AG10803 (cell line): ENCODE measurements around the gene CTPS2.
"Not testable (repeated sequence)": the region's sequence is repeated elsewhere in the genome, so short reads cannot be mapped to it uniquely, and the experiment has no call there.

Source experiments
- DNase-seq: peaks from one replicate; pipeline ENCODE4 v3.0.0; 2010; ENCODE audit warnings: low read depth
- H3K4me3 ChIP-seq: 2 replicates; pipeline ENCODE4 v1.5.1; 2011; ENCODE audit warnings: mild to moderate bottlenecking, low read length, control low read depth
- TF ChIP-seq, protein P1 (sequence below): conservative IDR thresholded peaks from 2 replicates; pipeline ENCODE4 v1.5.1; 2011; ENCODE audit warnings: mild to moderate bottlenecking, low read length, control low read depth, inconsistent platforms

CTPS2 gene

DNA sequence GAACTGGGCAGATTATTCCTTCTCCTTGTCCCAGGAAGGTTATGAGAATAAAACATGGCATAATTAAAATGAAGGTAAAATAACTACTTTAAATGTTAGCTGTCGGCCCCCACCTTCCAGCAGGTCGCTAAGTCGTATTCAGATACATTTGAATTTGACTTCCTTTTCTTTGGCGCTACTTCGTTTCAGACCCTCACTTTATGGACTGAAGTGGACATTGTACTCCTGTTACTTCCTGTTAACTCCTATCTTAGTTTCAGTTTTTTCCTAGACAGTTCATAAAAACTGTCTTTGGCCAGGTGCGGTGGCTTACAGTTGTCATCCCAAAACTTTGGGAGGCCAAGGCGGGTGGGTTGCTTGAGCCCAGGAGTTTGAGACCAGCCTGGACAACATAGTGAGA lies 12.6 kb upstream of the CTPS2 start:
- no peak for DNase-seq
- no peak overlapping the region for H3K4me3 ChIP-seq
- TF ChIP-seq, protein P1, sequence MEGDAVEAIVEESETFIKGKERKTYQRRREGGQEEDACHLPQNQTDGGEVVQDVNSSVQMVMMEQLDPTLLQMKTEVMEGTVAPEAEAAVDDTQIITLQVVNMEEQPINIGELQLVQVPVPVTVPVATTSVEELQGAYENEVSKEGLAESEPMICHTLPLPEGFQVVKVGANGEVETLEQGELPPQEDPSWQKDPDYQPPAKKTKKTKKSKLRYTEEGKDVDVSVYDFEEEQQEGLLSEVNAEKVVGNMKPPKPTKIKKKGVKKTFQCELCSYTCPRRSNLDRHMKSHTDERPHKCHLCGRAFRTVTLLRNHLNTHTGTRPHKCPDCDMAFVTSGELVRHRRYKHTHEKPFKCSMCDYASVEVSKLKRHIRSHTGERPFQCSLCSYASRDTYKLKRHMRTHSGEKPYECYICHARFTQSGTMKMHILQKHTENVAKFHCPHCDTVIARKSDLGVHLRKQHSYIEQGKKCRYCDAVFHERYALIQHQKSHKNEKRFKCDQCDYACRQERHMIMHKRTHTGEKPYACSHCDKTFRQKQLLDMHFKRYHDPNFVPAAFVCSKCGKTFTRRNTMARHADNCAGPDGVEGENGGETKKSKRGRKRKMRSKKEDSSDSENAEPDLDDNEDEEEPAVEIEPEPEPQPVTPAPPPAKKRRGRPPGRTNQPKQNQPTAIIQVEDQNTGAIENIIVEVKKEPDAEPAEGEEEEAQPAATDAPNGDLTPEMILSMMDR = no peak

DNA sequence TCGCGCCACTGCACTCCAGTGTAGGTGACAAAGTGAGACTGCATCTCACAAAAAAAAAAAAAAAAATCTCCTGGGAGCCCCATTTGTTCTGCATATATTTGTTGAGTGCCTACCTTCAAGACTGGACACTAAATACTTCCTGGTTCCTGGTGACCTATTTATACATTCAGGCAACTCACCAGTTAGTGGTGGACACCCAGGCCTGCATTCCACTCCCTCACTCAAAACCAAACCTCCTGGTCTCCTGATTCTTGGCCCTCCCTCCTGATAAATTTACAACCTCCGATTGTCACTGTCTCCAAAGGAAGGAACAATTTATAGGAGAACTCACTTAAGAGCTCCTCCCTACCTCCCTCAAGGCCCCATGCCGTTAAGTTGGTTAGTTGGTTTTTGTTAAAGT lies 10.0 kb upstream of the CTPS2 start:
- DNase-seq = no peak
- TF ChIP-seq, protein P1 = no peak
- H3K4me3 ChIP-seq = no peak overlapping the region

DNA sequence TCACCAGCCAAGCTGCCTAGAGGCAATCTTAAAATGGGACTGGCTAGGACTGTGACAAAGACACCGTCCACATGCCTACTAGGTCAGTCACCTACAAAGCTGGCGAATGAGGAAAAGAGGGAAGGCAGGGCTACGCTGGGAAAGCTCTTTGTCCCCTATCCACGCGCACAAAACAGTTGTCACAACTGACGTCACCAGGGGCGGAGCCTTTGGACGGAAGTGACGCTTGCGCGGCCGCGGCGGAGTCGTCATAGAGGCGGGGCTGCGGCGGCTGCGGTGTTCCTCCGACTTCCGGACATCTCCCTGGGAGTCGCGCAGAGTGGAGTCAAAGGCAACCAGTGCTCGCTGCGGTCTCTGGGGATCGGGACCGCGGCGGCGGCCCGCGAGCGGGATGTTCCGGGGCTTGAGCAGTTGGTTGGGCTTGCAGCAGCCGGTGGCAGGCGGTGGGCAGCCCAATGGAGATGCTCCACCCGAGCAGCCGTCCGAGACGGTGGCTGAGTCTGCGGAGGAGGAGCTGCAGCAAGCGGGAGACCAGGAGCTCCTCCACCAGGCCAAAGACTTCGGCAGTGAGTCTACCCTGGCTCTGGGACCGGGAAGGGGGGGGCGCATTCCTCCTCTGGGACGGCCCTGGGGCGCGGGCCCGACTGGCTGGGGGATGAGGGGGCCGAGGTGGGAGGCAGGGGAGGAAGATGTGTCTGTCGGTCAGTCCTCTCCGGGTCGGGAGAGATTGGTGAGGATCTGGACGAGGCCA lies 7.0 kb upstream of the CTPS2 start, which contains the start of gene SYAP1:
TSS of gene SYAP1 (plus strand) at position 279 of the 751 bp plus-strand sequence. CDS start at position 392, 113 bp downstream.
- TF ChIP-seq, protein P1 = no peak
- peak; percentile 94 for DNase-seq
- H3K4me3 ChIP-seq = peak within 1 kb of the TSS; percentile 74

DNA sequence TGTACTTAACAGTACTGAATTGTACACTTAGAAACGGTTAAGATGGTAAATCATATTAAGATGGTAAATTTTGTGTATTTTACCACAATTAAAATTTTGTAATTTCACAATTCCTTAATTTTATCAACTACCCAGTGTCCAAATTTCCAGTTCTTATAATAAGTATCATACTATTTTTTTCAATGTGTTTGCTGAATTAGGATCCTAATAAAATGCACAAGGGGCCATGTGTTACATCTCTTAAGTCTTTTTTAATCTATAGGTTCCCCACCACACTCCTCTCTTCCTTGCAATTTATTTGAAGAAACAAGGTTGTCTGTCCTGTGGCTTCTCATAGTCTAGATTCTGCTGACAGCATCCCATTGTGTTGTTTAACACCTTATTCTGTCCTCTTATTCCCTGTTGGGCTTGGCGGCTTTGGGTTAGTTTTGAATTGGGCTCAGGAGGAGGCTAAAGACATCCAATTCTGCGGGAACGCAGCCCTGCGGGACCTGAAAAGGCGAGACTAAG lies 6.4 kb upstream of the CTPS2 start:
- no peak for DNase-seq
- H3K4me3 ChIP-seq = peak overlapping the region; percentile 74
- TF ChIP-seq, protein P1 = no peak

DNA sequence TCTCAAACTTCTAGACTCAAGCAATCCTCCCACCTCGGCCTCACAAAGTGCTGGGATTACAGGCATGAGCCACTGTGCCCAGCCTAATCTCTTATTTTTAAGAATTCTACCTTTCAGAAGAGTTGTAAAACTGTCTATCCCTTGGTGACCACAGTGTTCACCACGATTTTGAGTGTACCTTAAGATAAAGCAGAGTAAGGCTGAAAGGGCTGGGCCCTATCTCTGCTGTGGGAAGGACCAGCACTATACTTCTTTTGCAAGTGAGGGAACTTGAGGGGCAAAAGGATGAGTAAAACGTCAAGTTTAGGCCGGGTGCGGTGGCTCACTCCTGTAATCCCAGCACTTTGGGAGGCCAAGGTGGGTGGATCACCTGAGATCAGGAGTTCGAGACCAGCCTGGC lies 4.0 kb upstream of the CTPS2 start:
- DNase-seq, H3K4me3 ChIP-seq: not testable (repeated sequence)

DNA sequence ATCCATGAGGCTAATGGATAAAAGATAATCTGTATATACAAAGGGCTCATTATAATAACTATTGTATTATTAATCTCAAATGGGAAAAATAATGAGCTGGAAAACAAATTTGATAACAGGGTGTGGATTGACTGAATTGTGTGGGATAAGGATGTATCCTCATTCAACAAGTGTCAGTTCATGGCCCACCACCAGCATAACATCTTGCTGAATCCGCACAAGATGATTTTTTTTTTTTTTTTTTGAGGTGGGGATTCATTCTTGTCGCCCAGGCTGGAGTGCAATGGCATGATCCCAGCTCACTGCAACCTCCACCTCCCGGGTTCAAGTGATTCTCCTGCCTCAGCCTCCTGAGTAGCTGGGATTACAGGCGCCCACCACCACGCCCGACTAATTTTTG lies 3.2 kb upstream of the CTPS2 start:
- not testable (repeated sequence) for H3K4me3 ChIP-seq, DNase-seq

DNA sequence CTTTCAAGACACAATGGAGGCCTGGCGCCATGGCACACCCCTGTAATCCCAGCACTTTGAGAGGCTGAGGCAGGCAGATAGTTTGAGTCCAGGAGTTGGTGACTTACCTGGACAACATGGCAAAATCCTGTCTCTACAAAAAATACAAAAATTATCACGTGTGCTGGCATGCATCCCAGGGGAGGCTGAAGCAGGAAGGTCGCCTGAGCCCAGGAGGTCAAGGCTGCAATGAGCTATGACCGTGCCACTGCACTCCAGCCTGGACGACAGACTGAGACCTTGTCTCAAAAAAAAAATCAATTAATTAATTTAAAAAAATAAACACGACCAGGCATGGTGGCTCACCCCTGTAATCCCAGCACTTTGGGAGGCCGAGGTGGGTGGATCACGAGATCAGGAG lies 2.0 kb upstream of the CTPS2 start:
- no peak overlapping the region for H3K4me3 ChIP-seq
- DNase-seq = no peak
- TF ChIP-seq, protein P1 = no peak

DNA sequence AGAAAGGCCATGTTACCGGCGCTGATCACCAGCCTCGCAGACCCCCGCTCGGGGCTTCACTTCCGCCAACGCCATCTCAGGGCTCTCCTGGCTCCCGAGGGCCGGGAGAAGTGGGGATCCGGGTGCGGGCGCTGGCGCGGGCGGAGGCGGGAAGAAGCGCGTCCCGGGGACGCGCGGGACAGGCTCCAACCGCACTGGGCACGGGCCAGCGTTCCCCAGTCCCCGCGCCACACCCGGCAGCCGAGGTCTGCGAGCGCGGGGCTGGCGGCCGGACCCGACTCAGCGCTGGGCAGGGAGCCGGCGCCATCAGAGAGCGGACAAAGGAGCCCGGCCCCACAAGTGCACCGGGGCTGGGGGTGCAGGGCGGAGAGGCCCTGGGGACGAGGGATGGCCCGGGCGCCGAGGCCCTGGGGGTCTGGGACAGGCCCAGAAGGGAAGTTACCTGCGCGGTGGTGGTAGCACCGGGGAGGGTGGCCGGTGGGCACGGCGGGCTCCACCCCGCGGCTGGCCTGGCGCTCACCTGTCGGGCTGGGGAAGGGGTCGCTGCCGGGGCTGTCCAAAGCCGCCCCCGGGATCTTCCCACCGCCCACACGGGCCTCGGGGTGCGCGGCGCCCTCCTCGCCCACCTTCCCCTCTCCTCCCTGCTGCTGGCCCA lies 449 bp downstream of the CTPS2 start:
- H3K4me3 ChIP-seq = peak overlapping the region; percentile 67
- TF ChIP-seq, protein P1 = no peak
- DNase-seq = no peak
